Lower lobe of right lung (tissue), 2 donors: ENCODE data around the gene FOXN1. TPM values are rescaled to one million over a fixed set of nuclear protein-coding genes. Genes with fewer than 3 reads are reported as not detected.

Experiments used
- ATAC-seq, 2 donors: fragments of 200-7000 bp; cut with Tn5 transposase; one replicate each; pipeline ENCODE4 v1.9.1; 2020 to 2022; ENCODE audit warnings: mild to moderate bottlenecking in 2 of 2, moderate library complexity in 2 of 2
- DNase-seq: peaks from one replicate; pipeline ENCODE4 v3.0.0-alpha.2; 2020
- H3K27ac ChIP-seq: fragments of 200-600 bp; one replicate; pipeline ENCODE4 v1.8.0; 2022
- H3K27me3 ChIP-seq: fragments of 200-600 bp; one replicate; pipeline ENCODE4 v1.8.0; 2022; ENCODE audit warnings: low read depth
- H3K36me3 ChIP-seq: fragments of 200-600 bp; one replicate; pipeline ENCODE4 v1.8.0; 2022; ENCODE audit warnings: mild to moderate bottlenecking
- H3K4me1 ChIP-seq: fragments of 200-600 bp; one replicate; pipeline ENCODE4 v1.8.0; 2022
- H3K4me3 ChIP-seq: fragments of 200-600 bp; one replicate; pipeline ENCODE4 v1.8.0; 2022; ENCODE audit warnings: mild to moderate bottlenecking
- H3K9me3 ChIP-seq: fragments of 200-600 bp; one replicate; pipeline ENCODE4 v1.8.0; 2022
- intact Hi-C: fragments of 100-400 bp; cut with DNase I; formaldehyde crosslinking; loops from one replicate; pipeline ENCODE4 v1.11.0; 2022
- total RNA-seq: library from RNA; stranded (reverse); fragmentation: NEBNext Ultra II Directional; extraction: Animal tissue kit (Norgen Biotek cat#: 25700); gene quantifications from one replicate; pipeline ENCODE4 v1.2.1, GENCODE V29; 2021
- TF ChIP-seq, protein P1 (sequence below): fragments of 200-600 bp; IDR thresholded peaks from one replicate; pipeline ENCODE4 v1.8.0; 2022; ENCODE audit warnings: antibody characterized with exemption, mild to moderate bottlenecking
- donor health status: DM: no; HTN: yes; CAD: no; lungs with severe emphysema.

FOXN1 gene
- total RNA-seq, 1 donor from 2014 or later: 0.15 TPM

- intact Hi-C loops: no loop called here
These were observed 25.2 kb upstream of the FOXN1 start for GRCh38 chr17:28480799-28481571.

GRCh38 chr17:28482551-28483199 lies 23.5 kb upstream of the FOXN1 start:
- H3K4me3 ChIP-seq: no peak overlapping the region
- no peaks in the 10 kb centered on the region for H3K36me3 ChIP-seq
- intact Hi-C loops: no loop called here
- H3K9me3 ChIP-seq: no peaks in the 10 kb centered on the region
- H3K27ac ChIP-seq: no peak overlapping the region
- peak in 1 of 2 donors; percentile 3 for ATAC-seq
- no peaks in the 10 kb centered on the region for H3K27me3 ChIP-seq
- TF ChIP-seq, protein P1, sequence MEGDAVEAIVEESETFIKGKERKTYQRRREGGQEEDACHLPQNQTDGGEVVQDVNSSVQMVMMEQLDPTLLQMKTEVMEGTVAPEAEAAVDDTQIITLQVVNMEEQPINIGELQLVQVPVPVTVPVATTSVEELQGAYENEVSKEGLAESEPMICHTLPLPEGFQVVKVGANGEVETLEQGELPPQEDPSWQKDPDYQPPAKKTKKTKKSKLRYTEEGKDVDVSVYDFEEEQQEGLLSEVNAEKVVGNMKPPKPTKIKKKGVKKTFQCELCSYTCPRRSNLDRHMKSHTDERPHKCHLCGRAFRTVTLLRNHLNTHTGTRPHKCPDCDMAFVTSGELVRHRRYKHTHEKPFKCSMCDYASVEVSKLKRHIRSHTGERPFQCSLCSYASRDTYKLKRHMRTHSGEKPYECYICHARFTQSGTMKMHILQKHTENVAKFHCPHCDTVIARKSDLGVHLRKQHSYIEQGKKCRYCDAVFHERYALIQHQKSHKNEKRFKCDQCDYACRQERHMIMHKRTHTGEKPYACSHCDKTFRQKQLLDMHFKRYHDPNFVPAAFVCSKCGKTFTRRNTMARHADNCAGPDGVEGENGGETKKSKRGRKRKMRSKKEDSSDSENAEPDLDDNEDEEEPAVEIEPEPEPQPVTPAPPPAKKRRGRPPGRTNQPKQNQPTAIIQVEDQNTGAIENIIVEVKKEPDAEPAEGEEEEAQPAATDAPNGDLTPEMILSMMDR: no peak
- H3K4me1 ChIP-seq: no peaks in the 10 kb centered on the region
- no peak for DNase-seq

More at GRCh38 chr17:28480799-28481571, 25.2 kb upstream of the FOXN1 start:
- no peak overlapping the region for H3K4me3 ChIP-seq
- TF ChIP-seq, protein P1: no peak
- H3K27ac ChIP-seq: peak overlapping the region; percentile 18
- H3K27me3 ChIP-seq: no peaks in the 10 kb centered on the region
- H3K4me1 ChIP-seq: no peaks in the 10 kb centered on the region
- H3K9me3 ChIP-seq: no peaks in the 10 kb centered on the region
- DNase-seq (peak; percentile 75), ATAC-seq (peak; percentile 66 to 82)
- no peaks in the 10 kb centered on the region for H3K36me3 ChIP-seq

DNA sequence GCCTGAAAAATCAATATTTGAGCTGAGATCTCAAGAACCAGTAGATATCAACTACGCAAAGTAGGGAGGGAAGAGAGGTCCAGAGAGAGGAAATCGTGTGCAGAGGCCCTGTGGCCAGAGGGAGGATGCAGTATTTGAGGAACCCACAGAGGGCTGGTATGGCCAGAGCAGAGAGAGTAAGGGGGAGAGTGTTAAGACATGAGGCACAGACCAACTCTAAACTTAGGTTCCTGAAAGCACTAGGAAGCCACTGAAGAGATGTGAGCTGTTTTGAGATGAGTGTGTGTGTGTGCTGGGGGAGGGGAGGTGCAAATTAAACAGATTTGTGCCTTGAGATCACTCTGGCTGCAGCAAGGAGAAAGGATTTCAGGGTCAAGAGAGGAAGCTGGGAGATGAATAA lies 21.9 kb upstream of the FOXN1 start:
- no peaks in the 10 kb centered on the region for H3K4me1 ChIP-seq
- H3K36me3 ChIP-seq: no peaks in the 10 kb centered on the region
- no peak overlapping the region for H3K27ac ChIP-seq
- no peak overlapping the region for H3K4me3 ChIP-seq
- H3K9me3 ChIP-seq: no peaks in the 10 kb centered on the region
- TF ChIP-seq, protein P1: no peak
- intact Hi-C loops: no loop called here
- ATAC-seq (no peak), DNase-seq (no peak)
- H3K27me3 ChIP-seq: no peaks in the 10 kb centered on the region

DNA sequence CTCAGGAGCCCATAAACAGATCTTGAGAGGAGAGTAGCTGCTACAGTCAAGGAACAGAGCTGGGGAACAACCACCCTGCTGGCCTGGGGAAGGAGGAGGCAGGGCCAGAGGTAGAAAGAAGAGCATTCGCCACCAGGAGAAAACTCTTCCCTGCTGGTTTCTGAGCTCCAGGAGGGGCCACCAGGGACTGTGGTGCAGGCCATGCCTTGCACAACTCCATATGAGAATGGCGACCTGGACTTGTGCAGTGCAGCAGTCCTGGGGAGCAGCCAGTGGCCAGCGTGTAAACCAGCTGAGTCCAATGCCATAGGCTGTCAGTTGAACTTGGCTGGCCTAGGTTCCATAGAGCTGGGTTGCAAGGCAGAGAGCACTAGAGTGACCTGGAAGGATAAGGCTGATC lies 21.1 kb upstream of the FOXN1 start:
- ATAC-seq (no peak), DNase-seq (no peak)
- Histone ChIP-seq H3K9me3 (no peaks in the 10 kb centered on the region), H3K27ac (no peak overlapping the region), H3K27me3 (no peaks in the 10 kb centered on the region), H3K36me3 (no peaks in the 10 kb centered on the region), H3K4me3 (no peak overlapping the region), H3K4me1 (no peaks in the 10 kb centered on the region)
- TF ChIP-seq, protein P1: no peak
- intact Hi-C loops: no loop called here

DNA sequence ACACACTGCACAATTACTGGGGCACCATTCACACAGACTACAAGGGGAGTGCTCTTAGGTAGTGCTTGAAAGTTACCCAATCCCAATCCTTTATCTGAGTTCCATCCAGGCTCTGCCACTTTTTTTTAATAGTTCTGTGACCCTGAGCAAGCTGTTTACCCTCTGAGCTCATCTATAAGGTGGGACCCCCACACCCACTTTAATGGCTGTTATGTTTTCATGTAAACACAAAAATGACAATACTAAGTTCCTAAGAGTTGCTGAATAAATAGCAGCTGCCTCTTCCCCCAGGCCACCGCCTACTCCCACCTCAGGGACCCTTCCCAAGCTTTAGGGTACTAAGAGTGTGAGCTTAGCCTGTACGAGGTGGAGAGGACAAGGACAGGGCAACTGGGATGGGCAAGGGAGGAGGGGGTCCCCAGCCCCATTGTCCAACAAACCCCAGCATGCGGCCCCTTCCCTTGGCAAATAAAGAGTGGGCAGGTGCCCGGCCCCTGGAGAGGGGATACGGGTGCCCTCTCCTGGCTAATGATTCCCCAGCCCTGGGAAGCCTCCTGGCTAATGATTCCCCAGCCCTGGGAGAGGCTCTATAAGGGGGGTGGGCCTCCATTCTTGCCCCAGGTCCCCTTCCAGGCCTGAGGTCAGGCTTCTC lies 18.1 kb upstream of the FOXN1 start:
- no peak for DNase-seq
- H3K27ac ChIP-seq: no peak overlapping the region
- no peaks in the 10 kb centered on the region for H3K27me3 ChIP-seq
- H3K4me3 ChIP-seq: no peak overlapping the region
- H3K36me3 ChIP-seq: no peaks in the 10 kb centered on the region
- peak in 1 of 2 donors; percentile 33 for ATAC-seq
- H3K4me1 ChIP-seq: no peaks in the 10 kb centered on the region
- TF ChIP-seq, protein P1: no peak
- intact Hi-C loops: no loop called here
- no peaks in the 10 kb centered on the region for H3K9me3 ChIP-seq
